ENCODE results near the gene CDH24.

DNA sequence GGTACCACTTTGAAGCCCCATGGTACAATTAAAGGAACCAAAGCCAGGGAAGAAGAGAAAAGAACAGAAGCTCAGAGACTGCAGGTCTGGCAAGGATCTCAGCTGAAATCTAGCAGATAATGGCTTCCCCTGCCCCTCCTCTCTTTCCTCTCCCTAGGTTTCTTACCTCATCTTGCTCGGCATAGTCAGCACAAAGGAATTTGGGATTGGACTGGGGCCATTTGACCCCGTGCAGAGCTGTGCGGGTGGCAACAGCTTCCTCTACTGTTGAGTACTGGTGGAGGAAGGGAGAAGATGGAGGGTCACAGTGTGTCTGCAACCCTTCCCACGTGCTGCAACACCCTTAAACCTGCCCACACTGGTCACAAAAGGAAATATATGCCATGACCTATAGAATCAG lies 4.7 kb upstream of the CDH24 start:
- TF ChIP-seq POLR2A (IDR thresholded peaks at IDR 0.05; ENCODE audit: low read depth, low read length) (no peak), POLR2AphosphoS5 (IDR thresholded peaks at IDR 0.05; ENCODE audit: low read depth, low read length) (no peak), TAF1 (IDR thresholded peaks at IDR 0.05; ENCODE audit: borderline replicate concordance, low read depth, low read length) (no peak)
